ENCODE measurements around the gene JRKL. TPM values are rescaled to one million over a fixed set of nuclear protein-coding genes. Genes with fewer than 3 reads are reported as not detected.

JRKL gene
- total and polyA plus RNA-seq, 4 experiments from 2014 or later = 1.9 to 20.0 (median 11.2) TPM

DNA sequence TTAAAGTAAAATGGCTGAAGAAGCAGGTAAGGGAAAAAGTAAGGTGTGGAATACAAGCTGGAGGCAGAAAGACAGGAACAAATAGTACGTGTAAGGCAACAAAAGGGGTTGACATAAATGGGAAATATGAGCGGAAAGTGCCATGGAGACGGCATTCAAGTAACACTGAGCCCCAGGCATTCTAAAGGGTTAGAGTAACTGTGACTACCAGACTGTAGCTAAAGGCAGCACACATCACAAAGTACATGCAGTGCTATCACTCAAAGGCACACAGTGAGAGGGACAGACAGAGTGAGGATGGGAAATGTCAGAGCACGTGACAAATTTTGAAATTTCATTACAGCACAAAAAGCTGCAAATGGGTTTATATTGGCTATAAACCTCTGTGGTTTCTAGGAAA, 33.0 kb upstream of the JRKL start:
- DNase-seq = no peak
- ChIA-PET CTCF (ENCODE audit: partially characterized antibody) (interaction anchor here (1.0 to 1.9 kb wide), 3 partner anchors 14 to 301 kb away, joined by 4 to 7 read pairs (median 4); partner anchors contain the start of gene MAML2), POLR2A (ENCODE audit: partially characterized antibody) (interaction anchor here (1.3 kb wide), 1 partner anchor 343 kb away, joined by 3 read pairs; no protein-coding TSS in a partner anchor)
- no peak overlapping the region for H3K4me3 ChIP-seq (ENCODE audit: low read length in 2 of 2)
- H3K9me3 ChIP-seq (ENCODE audit: control insufficient read depth in 1 of 2, low read length in 2 of 2) = no peaks in the 10 kb centered on the region
- Mint-ChIP-seq H3K27ac (peak overlapping the region in 1 of 7 donors; percentile 48), H3K9me3 (no peaks in the 10 kb centered on the region), H3K36me3 (peaks cover 47 to 51% of the 10 kb centered on the region in 2 donors), H3K4me3 (no peak overlapping the region), H3K4me1 (peaks cover 0 to 4% (median 2%) of the 10 kb centered on the region in 4 donors), H3K27me3 (no peaks in the 10 kb centered on the region)
- H3K4me1 ChIP-seq (ENCODE audit: insufficient read depth, low read length) = no peaks in the 10 kb centered on the region
- H3K36me3 ChIP-seq (ENCODE audit: insufficient read depth, low read length) = peaks cover 12% of the 10 kb centered on the region
- no peaks in the 10 kb centered on the region for H3K27me3 ChIP-seq (ENCODE audit: insufficient read depth, low read length)
- intact Hi-C loops (cut with micrococcal nuclease) = no loop called here
- no peak overlapping the region for H3K27ac ChIP-seq (ENCODE audit: low read depth, low read length)

DNA sequence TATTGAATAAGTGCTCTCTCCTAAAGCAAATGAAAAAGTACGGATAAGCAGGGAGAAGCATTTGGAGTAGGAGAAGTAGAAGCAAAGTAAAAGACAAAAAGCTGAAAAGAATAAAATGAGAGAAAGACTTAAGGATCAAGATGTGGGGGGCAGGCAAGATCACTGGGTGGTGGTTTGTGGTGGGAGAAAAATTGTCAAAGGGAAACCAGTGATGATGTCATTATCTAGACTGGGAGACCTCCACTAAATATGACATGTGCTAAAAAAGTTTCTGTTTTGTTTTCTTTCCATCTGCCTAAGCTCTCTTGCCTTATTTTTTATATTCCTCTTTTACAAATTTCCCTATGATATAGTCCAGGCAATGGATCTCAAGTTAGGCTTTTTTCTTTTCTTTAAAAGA, 32.0 kb upstream of the JRKL start:
- DNase-seq = no peak
- Mint-ChIP-seq H3K9me3 (no peaks in the 10 kb centered on the region), H3K27ac (peak overlapping the region in 1 of 7 donors; percentile 63), H3K36me3 (peaks cover 51 to 55% of the 10 kb centered on the region in 2 donors), H3K4me3 (peak overlapping the region in 1 of 8 donors; percentile 27), H3K4me1 (peaks cover 0 to 8% (median 3%) of the 10 kb centered on the region in 4 donors), H3K27me3 (no peaks in the 10 kb centered on the region)
- POLR2A ChIA-PET (ENCODE audit: partially characterized antibody) = no interaction called here
- no peaks in the 10 kb centered on the region for H3K27me3 ChIP-seq (ENCODE audit: insufficient read depth, low read length)
- H3K36me3 ChIP-seq (ENCODE audit: insufficient read depth, low read length) = peaks cover 12% of the 10 kb centered on the region
- intact Hi-C loops (cut with micrococcal nuclease) = no loop called here
- H3K27ac ChIP-seq (ENCODE audit: low read depth, low read length) = no peak overlapping the region
- CTCF ChIA-PET (ENCODE audit: partially characterized antibody) = interaction anchor here (1.0 to 1.9 kb wide), 2 partner anchors 15 to 36 kb away, joined by 4 to 7 read pairs; partner anchors contain the start of gene MAML2
- H3K9me3 ChIP-seq (ENCODE audit: control insufficient read depth in 1 of 2, low read length in 2 of 2) = no peaks in the 10 kb centered on the region
- H3K4me1 ChIP-seq (ENCODE audit: insufficient read depth, low read length) = no peaks in the 10 kb centered on the region
- no peak overlapping the region for H3K4me3 ChIP-seq (ENCODE audit: low read length in 2 of 2)

DNA sequence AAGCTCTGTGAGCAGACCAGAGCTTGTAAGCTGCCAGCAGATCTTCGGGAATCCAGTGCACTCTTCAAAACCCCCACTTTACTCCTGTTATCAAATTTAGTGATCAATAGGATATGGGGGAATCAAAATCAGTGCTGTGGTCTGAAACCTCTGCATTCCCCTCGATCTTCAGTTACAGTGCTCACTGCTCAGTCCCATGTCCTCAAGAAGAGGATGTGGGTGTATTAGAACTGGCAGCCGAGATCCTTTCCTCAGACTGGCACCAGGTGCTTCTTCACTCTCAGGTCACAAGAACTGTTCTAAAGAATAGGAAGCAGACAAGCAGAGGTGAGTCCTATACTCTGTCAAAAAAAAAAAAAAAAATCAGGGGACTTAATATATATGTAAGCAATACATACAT, 31.5 kb upstream of the JRKL start:
- H3K4me3 Mint-ChIP-seq = no peak overlapping the region
- Histone ChIP-seq H3K27me3 (ENCODE audit: insufficient read depth, low read length) (no peaks in the 10 kb centered on the region), H3K9me3 (ENCODE audit: control insufficient read depth in 1 of 2, low read length in 2 of 2) (no peaks in the 10 kb centered on the region), H3K4me3 (ENCODE audit: low read length in 2 of 2) (no peak overlapping the region), H3K27ac (ENCODE audit: low read depth, low read length) (no peak overlapping the region), H3K4me1 (ENCODE audit: insufficient read depth, low read length) (no peaks in the 10 kb centered on the region), H3K36me3 (ENCODE audit: insufficient read depth, low read length) (peaks cover 12% of the 10 kb centered on the region)
- H3K36me3 Mint-ChIP-seq = peaks cover 51 to 55% of the 10 kb centered on the region in 2 donors
- peak overlapping the region in 4 of 7 donors; percentile 26 to 74 (median 45) for H3K27ac Mint-ChIP-seq
- no peaks in the 10 kb centered on the region for H3K9me3 Mint-ChIP-seq
- no peak for DNase-seq
- H3K4me1 Mint-ChIP-seq = peaks cover 0 to 8% (median 3%) of the 10 kb centered on the region in 4 donors
- ChIA-PET POLR2A (ENCODE audit: partially characterized antibody) (no interaction called here), CTCF (ENCODE audit: partially characterized antibody) (interaction anchor here (1.9 kb wide), 1 partner anchor 15 kb away, joined by 7 read pairs; the partner anchor contains the start of gene MAML2)
- no peaks in the 10 kb centered on the region for H3K27me3 Mint-ChIP-seq
- intact Hi-C loops (cut with micrococcal nuclease) = no loop called here

DNA sequence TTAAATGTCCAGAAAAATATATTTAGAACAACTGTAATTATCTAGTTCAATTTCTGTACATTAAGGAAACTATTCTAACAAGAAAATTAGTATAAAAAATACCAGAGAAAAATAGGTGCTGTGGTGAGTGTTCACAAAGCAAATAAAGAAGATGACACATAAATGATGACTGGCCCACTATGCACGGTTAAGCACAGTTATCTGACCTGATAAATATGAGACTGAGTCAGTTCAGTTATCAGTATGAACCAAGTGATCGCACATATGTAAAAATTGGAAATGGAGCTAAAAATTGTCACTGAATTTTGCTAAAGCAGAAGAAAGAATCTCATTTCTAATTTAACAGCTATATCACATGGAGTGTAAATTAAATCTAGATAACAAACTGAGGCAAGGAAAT, 28.0 kb upstream of the JRKL start:
- Histone ChIP-seq H3K9me3 (ENCODE audit: control insufficient read depth in 1 of 2, low read length in 2 of 2) (no peaks in the 10 kb centered on the region), H3K36me3 (ENCODE audit: insufficient read depth, low read length) (peaks cover 10% of the 10 kb centered on the region), H3K4me1 (ENCODE audit: insufficient read depth, low read length) (no peaks in the 10 kb centered on the region), H3K27me3 (ENCODE audit: insufficient read depth, low read length) (no peaks in the 10 kb centered on the region), H3K27ac (ENCODE audit: low read depth, low read length) (no peak overlapping the region), H3K4me3 (ENCODE audit: low read length in 2 of 2) (no peak overlapping the region)
- Mint-ChIP-seq H3K36me3 (peaks cover 27 to 42% of the 10 kb centered on the region in 2 donors), H3K27ac (peak overlapping the region in 1 of 7 donors; percentile 2), H3K4me1 (peaks cover 0 to 7% (median 3%) of the 10 kb centered on the region in 4 donors), H3K4me3 (no peak overlapping the region), H3K9me3 (no peaks in the 10 kb centered on the region), H3K27me3 (no peaks in the 10 kb centered on the region)
- ChIA-PET POLR2A (ENCODE audit: partially characterized antibody) (interaction anchor here (1.1 kb wide), 1 partner anchor 168 kb away, joined by 3 read pairs; no protein-coding TSS in a partner anchor), CTCF (ENCODE audit: partially characterized antibody) (interaction anchor here (0.8 to 1.6 kb wide), 4 partner anchors 10 to 32 kb away, joined by 3 to 8 read pairs (median 4); partner anchors contain the start of gene MAML2)
- intact Hi-C loops (cut with micrococcal nuclease) = no loop called here
- no peak for DNase-seq

DNA sequence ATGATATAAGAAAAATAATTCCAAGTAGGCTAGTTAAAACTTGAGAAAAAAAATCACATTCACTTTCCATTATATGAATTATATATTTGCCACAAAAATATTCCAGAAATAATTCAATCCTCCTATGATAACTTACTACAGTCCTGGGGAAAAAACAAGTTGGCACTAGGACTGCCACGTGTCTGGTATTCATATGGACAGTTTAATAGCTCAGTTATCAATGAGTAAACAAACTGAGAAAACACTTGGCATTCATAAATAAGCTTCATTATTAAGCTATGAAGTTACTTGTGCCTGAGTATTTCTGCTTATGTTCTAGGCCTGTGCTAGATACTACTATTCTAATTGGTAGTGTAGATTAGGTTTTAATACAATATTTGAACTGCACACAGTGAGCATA, 24.3 kb upstream of the JRKL start:
- ChIA-PET CTCF (ENCODE audit: partially characterized antibody) (interaction anchor here (1.5 kb wide), 1 partner anchor 23 kb away, joined by 5 read pairs; the partner anchor contains the start of gene MAML2), POLR2A (ENCODE audit: partially characterized antibody) (interaction anchor here (1.3 kb wide), 1 partner anchor 24 kb away, joined by 3 read pairs; the partner anchor contains the start of genes CCDC82 and JRKL)
- H3K4me3 Mint-ChIP-seq = no peak overlapping the region
- no peak overlapping the region for H3K4me3 ChIP-seq (ENCODE audit: low read length in 2 of 2)
- H3K27ac ChIP-seq (ENCODE audit: low read depth, low read length) = no peak overlapping the region
- no peaks in the 10 kb centered on the region for H3K9me3 ChIP-seq (ENCODE audit: control insufficient read depth in 1 of 2, low read length in 2 of 2)
- intact Hi-C loops (cut with micrococcal nuclease) = no loop called here
- no peaks in the 10 kb centered on the region for H3K27me3 Mint-ChIP-seq
- peaks cover 17 to 45% of the 10 kb centered on the region in 2 donors for H3K36me3 Mint-ChIP-seq
- H3K27ac Mint-ChIP-seq = no peak overlapping the region
- H3K36me3 ChIP-seq (ENCODE audit: insufficient read depth, low read length) = peaks cover 4% of the 10 kb centered on the region
- H3K27me3 ChIP-seq (ENCODE audit: insufficient read depth, low read length) = no peaks in the 10 kb centered on the region
- no peaks in the 10 kb centered on the region for H3K9me3 Mint-ChIP-seq
- no peaks in the 10 kb centered on the region for H3K4me1 ChIP-seq (ENCODE audit: insufficient read depth, low read length)
- H3K4me1 Mint-ChIP-seq = peaks cover 0 to 4% (median under 1%) of the 10 kb centered on the region in 4 donors
- no peak for DNase-seq

DNA sequence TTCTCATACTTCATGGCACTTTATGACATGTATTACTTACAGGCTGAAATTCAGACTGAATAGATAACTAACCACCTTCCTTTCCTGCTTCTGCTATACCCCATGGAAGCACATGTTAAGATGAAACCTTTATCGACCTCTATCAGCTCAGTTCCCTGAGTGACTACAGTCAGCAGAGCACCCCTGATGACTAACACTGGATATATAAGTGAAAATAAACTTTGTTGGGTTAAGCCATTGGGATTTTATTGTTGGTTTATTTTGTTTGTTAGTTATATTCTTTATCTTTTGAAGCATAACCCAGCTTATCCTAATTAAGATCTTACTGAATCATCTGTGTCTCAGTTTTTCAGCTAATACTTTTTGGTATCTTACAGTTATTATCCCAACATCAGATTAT, 23.8 kb upstream of the JRKL start:
- Mint-ChIP-seq H3K27me3 (no peaks in the 10 kb centered on the region), H3K4me3 (no peak overlapping the region), H3K36me3 (peaks cover 23 to 45% of the 10 kb centered on the region in 2 donors), H3K27ac (no peak overlapping the region), H3K4me1 (peaks cover 0 to 4% (median under 1%) of the 10 kb centered on the region in 4 donors), H3K9me3 (no peaks in the 10 kb centered on the region)
- H3K9me3 ChIP-seq (ENCODE audit: control insufficient read depth in 1 of 2, low read length in 2 of 2) = no peaks in the 10 kb centered on the region
- DNase-seq = no peak
- no peaks in the 10 kb centered on the region for H3K4me1 ChIP-seq (ENCODE audit: insufficient read depth, low read length)
- ChIA-PET POLR2A (ENCODE audit: partially characterized antibody) (interaction anchor here (1.3 kb wide), 1 partner anchor 24 kb away, joined by 3 read pairs; the partner anchor contains the start of genes CCDC82 and JRKL), CTCF (ENCODE audit: partially characterized antibody) (interaction anchor here (1.5 kb wide), 1 partner anchor 23 kb away, joined by 5 read pairs; the partner anchor contains the start of gene MAML2)
- no peaks in the 10 kb centered on the region for H3K27me3 ChIP-seq (ENCODE audit: insufficient read depth, low read length)
- H3K36me3 ChIP-seq (ENCODE audit: insufficient read depth, low read length) = peaks cover 4% of the 10 kb centered on the region
- no peak overlapping the region for H3K27ac ChIP-seq (ENCODE audit: low read depth, low read length)
- H3K4me3 ChIP-seq (ENCODE audit: low read length in 2 of 2) = no peak overlapping the region
- intact Hi-C loops (cut with micrococcal nuclease) = no loop called here

DNA sequence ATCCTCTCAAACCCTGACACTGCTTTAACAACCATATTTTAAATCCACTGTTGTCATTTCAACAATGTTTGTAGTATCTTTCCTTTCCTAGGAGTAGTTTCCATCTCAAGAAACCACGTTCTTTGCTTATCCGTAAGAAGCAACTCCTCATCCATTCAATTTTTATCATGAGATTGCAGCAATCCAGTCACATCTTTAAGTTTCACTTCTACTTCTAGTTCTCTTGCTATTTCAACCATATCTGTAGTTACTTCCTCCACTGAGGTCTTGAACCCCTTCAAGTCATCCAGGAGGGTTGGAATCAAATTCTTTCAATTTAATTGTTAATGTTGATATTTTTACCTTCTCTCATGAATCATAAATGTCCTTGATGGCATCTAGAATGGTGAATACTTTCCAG, 22.5 kb upstream of the JRKL start:
- no peaks in the 10 kb centered on the region for H3K9me3 ChIP-seq (ENCODE audit: control insufficient read depth in 1 of 2, low read length in 2 of 2)
- H3K4me3 Mint-ChIP-seq = no peak overlapping the region
- no peak overlapping the region for H3K4me3 ChIP-seq (ENCODE audit: low read length in 2 of 2)
- ChIA-PET POLR2A (ENCODE audit: partially characterized antibody) (no interaction called here), CTCF (ENCODE audit: partially characterized antibody) (no interaction called here)
- no peaks in the 10 kb centered on the region for H3K9me3 Mint-ChIP-seq
- H3K27ac Mint-ChIP-seq = no peak overlapping the region
- peaks cover 30 to 51% of the 10 kb centered on the region in 2 donors for H3K36me3 Mint-ChIP-seq
- no peak overlapping the region for H3K27ac ChIP-seq (ENCODE audit: low read depth, low read length)
- peaks cover 0 to 4% (median 0%) of the 10 kb centered on the region in 4 donors for H3K4me1 Mint-ChIP-seq
- peaks cover 4% of the 10 kb centered on the region for H3K36me3 ChIP-seq (ENCODE audit: insufficient read depth, low read length)
- H3K27me3 Mint-ChIP-seq = no peaks in the 10 kb centered on the region
- no peak for DNase-seq
- no peaks in the 10 kb centered on the region for H3K27me3 ChIP-seq (ENCODE audit: insufficient read depth, low read length)
- H3K4me1 ChIP-seq (ENCODE audit: insufficient read depth, low read length) = no peaks in the 10 kb centered on the region
- intact Hi-C loops (cut with micrococcal nuclease) = no loop called here
